Right atrium auricular region (tissue), 2 donors: ENCODE data around the gene C3orf49. TPM values are rescaled to one million over a fixed set of nuclear protein-coding genes. Genes with fewer than 3 reads are reported as not detected.

ENCODE experiments used
- DNase-seq: peaks from one replicate; pipeline ENCODE4 v3.0.0-alpha.2; 2019; ENCODE audit warnings: low spot score
- H3K27ac ChIP-seq, 2 donors: fragments of 200-600 bp; sonication (generic); 1 replicate in 1 of 2; 2 replicates in 1 of 2; pipeline ENCODE4 v1.5.1; 2016 to 2019
- H3K27me3 ChIP-seq, 2 donors: fragments of 200-600 bp; sonication (generic); one replicate each; pipeline versions ENCODE4 v1.5.1 to v1.6.0; 2017 to 2019
- H3K36me3 ChIP-seq: fragments of 200-600 bp; sonication (generic); one replicate; pipeline ENCODE4 v1.5.1; 2016
- H3K4me1 ChIP-seq, 2 donors: fragments of 200-600 bp; sonication (generic); one replicate each; pipeline versions ENCODE4 v1.5.1 to v1.6.0; 2017 to 2019
- H3K4me3 ChIP-seq, 2 donors: fragments of 200-600 bp; sonication (generic); 1 replicate in 1 of 2; 2 replicates in 1 of 2; pipeline ENCODE4 v1.5.1; 2017 to 2019; ENCODE audit warnings: mild to moderate bottlenecking in 1 of 2, moderate library complexity in 1 of 2
- H3K9me3 ChIP-seq, 2 donors: fragments of 200-600 bp; sonication (generic); one replicate each; pipeline ENCODE4 v1.5.1; 2019
- CTCF ChIP-seq, 2 donors: fragments of 200-600 bp; sonication (generic); IDR thresholded peaks; one replicate each; pipeline ENCODE4 v1.5.1; 2019; ENCODE audit warnings: antibody characterized with exemption in 2 of 2
- total RNA-seq, 2 donors: library from RNA; depleted of rRNA; stranded (reverse); fragments of >200 nt; gene quantifications; one replicate each; pipeline ENCODE4 v1.1.0, GENCODE V29; 2016

The C3orf49 gene
- total RNA-seq, 2 donors from 2014 or later: not detected

- DNase-seq: no peak
- H3K4me1 ChIP-seq: peaks cover 0 to 26% of the 10 kb centered on the region in 2 donors
- H3K27ac ChIP-seq: no peak overlapping the region
- TF ChIP-seq CTCF (IDR thresholded peaks at IDR 0.05): no peak
- no peaks in the 10 kb centered on the region for H3K27me3 ChIP-seq
- H3K36me3 ChIP-seq: no peaks in the 10 kb centered on the region
- no peaks in the 10 kb centered on the region for H3K9me3 ChIP-seq
- H3K4me3 ChIP-seq: no peak overlapping the region
Observed at GRCh38 chr3:63876260-63876659, 57.2 kb downstream of the C3orf49 start.

- no peak for TF ChIP-seq CTCF (IDR thresholded peaks at IDR 0.05)
- Histone ChIP-seq H3K4me3 (no peak overlapping the region), H3K4me1 (peaks cover 0 to 21% of the 10 kb centered on the region in 2 donors), H3K27ac (no peak overlapping the region), H3K36me3 (no peaks in the 10 kb centered on the region), H3K9me3 (no peaks in the 10 kb centered on the region), H3K27me3 (no peaks in the 10 kb centered on the region)
- no peak for DNase-seq
Observed at GRCh38 chr3:63877737-63878393, 58.8 kb downstream of the C3orf49 start.

GRCh38 chr3:63878394-63879060, 59.4 kb downstream of the C3orf49 start:
- H3K9me3 ChIP-seq: no peaks in the 10 kb centered on the region
- H3K27ac ChIP-seq: no peak overlapping the region
- TF ChIP-seq CTCF (IDR thresholded peaks at IDR 0.05): no peak
- no peak overlapping the region for H3K4me3 ChIP-seq
- no peak for DNase-seq
- H3K36me3 ChIP-seq: no peaks in the 10 kb centered on the region
- no peaks in the 10 kb centered on the region for H3K27me3 ChIP-seq
- H3K4me1 ChIP-seq: peaks cover 0 to 21% of the 10 kb centered on the region in 2 donors

- H3K27ac ChIP-seq: no peak overlapping the region
- H3K9me3 ChIP-seq: no peaks in the 10 kb centered on the region
- no peak overlapping the region for H3K4me3 ChIP-seq
- no peaks in the 10 kb centered on the region for H3K36me3 ChIP-seq
- no peak for TF ChIP-seq CTCF (IDR thresholded peaks at IDR 0.05)
- H3K4me1 ChIP-seq: peaks cover 0 to 21% of the 10 kb centered on the region in 2 donors
- H3K27me3 ChIP-seq: no peaks in the 10 kb centered on the region
- no peak for DNase-seq
Observed at GRCh38 chr3:63880653-63881052, 61.6 kb downstream of the C3orf49 start.

GRCh38 chr3:63886858-63887257, 67.8 kb downstream of the C3orf49 start:
- Histone ChIP-seq H3K36me3 (no peaks in the 10 kb centered on the region), H3K27me3 (no peaks in the 10 kb centered on the region), H3K27ac (no peak overlapping the region), H3K4me1 (peaks cover 0 to 12% of the 10 kb centered on the region in 2 donors), H3K4me3 (no peak overlapping the region), H3K9me3 (no peaks in the 10 kb centered on the region)
- DNase-seq: no peak
- TF ChIP-seq CTCF (IDR thresholded peaks at IDR 0.05): no peak
